22Rv1 (cell line): ENCODE measurements around the gene GKN1.

ENCODE experiments used
- CTCF ChIP-seq: fragments of 450-650 bp; IDR thresholded peaks from 2 replicates; pipeline ENCODE4 v1.5.1; 2017; ENCODE audit warnings: mild to moderate bottlenecking
- ZFX ChIP-seq: fragments of 450-650 bp; IDR thresholded peaks from 2 replicates; pipeline ENCODE4 v1.6.1; 2017; ENCODE audit warnings: antibody characterized with exemption, borderline replicate concordance

DNA sequence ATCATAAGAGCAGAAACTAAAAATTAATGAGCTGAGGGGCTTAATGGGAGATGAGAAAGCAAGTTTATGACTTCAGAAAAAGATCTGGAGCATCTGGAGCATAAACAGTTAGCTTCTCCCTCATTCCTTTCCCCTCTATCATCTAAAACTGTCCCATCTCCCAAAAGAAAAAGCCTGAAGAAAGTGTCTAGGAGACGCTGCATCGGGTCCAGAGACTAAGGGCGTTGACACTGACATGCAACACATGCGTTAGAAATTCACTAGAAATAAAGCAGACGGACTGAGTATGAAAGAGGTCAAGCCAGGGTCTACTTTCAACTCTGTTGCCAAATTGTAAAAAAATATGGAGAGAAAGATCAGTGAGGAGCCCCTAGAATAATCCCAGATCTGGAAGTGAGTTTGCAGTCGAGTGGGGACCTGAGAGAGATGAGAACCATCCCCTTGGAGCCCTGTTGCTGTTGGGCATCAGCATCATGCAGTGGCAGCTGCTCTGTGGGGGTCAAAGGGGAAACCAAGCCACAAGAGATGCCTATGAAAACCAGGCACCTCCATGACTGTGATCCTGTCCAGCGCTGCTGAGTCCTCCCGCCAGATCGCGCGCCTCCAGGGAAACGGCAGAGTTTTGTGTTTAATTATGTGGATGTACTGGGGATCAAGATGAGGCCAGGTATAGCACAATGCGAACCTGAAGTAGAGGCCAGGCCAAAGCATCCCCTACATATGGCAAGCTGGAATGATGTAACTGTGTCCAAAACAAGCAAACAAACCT lies 52.4 kb downstream of the GKN1 start:
- TF ChIP-seq CTCF (no peak), ZFX (no peak)
